H9 (cell line): ENCODE results near the gene TTC33. TPM values are rescaled to one million over a fixed set of nuclear protein-coding genes. Genes with fewer than 3 reads are reported as not detected.
"Not testable (repeated sequence)": the region's sequence is repeated elsewhere in the genome, so short reads cannot be mapped to it uniquely, and the experiment has no call there.

ENCODE experiments used
- DNase-seq: peaks from one replicate; pipeline ENCODE4 v3.0.0-alpha.2; 2017
- H2AFZ ChIP-seq: one replicate; pipeline ENCODE4 v1.6.1; 2013; ENCODE audit warnings: mild to moderate bottlenecking, low read length, control low read depth, moderate library complexity
- H2AK5ac ChIP-seq: 2 replicates; pipeline ENCODE4 v1.6.1; 2013; ENCODE audit warnings: low read length, control low read depth, mixed read lengths; ENCODE audit not compliant: insufficient read length
- H2BK120ac ChIP-seq: one replicate; pipeline ENCODE4 v1.6.1; 2013; ENCODE audit warnings: low read depth, mild to moderate bottlenecking, low read length, control low read depth, inconsistent platforms; ENCODE audit not compliant: poor library complexity, severe bottlenecking
- H2BK12ac ChIP-seq: 2 replicates; pipeline ENCODE4 v1.6.1; 2013; ENCODE audit warnings: low read length, control low read depth, mixed read lengths, low read depth; ENCODE audit not compliant: insufficient read length
- H2BK15ac ChIP-seq: 2 replicates; pipeline ENCODE4 v1.6.1; 2013; ENCODE audit warnings: low read depth, low read length, control low read depth
- H2BK20ac ChIP-seq: one replicate; pipeline ENCODE4 v1.6.1; 2013; ENCODE audit warnings: low read depth, mild to moderate bottlenecking, low read length, control low read depth, inconsistent platforms; ENCODE audit not compliant: poor library complexity, severe bottlenecking
- H2BK5ac ChIP-seq: 2 replicates; pipeline ENCODE4 v1.6.1; 2013; ENCODE audit warnings: low read length, control low read depth, mixed read lengths; ENCODE audit not compliant: insufficient read length
- H3K14ac ChIP-seq: 2 replicates; pipeline ENCODE4 v1.6.1; 2013; ENCODE audit warnings: low read length, control low read depth; ENCODE audit not compliant: insufficient read depth
- H3K18ac ChIP-seq: 2 replicates; pipeline ENCODE4 v1.6.1; 2013; ENCODE audit warnings: low read depth, mild to moderate bottlenecking, mixed read lengths, low read length, control low read depth; ENCODE audit not compliant: insufficient read length
- H3K23ac ChIP-seq: 2 replicates; pipeline ENCODE4 v1.6.1; 2013; ENCODE audit warnings: low read length, control low read depth, mixed read lengths, low read depth; ENCODE audit not compliant: insufficient read length
- H3K23me2 ChIP-seq: 2 replicates; pipeline ENCODE4 v1.6.1; 2013; ENCODE audit warnings: low read depth, mild to moderate bottlenecking, mixed read lengths, low read length, control low read depth; ENCODE audit not compliant: insufficient read length, poor library complexity, severe bottlenecking
- H3K27ac ChIP-seq: 2 replicates; pipeline ENCODE4 v1.5.1; 2013; ENCODE audit warnings: low read length, control low read depth, mixed read lengths, low read depth; ENCODE audit not compliant: insufficient read length
- H3K27me3 ChIP-seq: 2 replicates; pipeline ENCODE4 v1.6.1; 2013; ENCODE audit warnings: low read length, control low read depth, inconsistent platforms; ENCODE audit not compliant: insufficient read depth
- H3K4ac ChIP-seq: 2 replicates; pipeline ENCODE4 v1.6.1; 2013; ENCODE audit warnings: low read depth, mild to moderate bottlenecking, control low read depth, inconsistent platforms, low read length, moderate library complexity
- H3K4me1 ChIP-seq: 2 replicates; pipeline ENCODE4 v1.6.1; 2013; ENCODE audit warnings: low read length, control low read depth, inconsistent platforms; ENCODE audit not compliant: insufficient read depth
- H3K4me2 ChIP-seq: 2 replicates; pipeline ENCODE4 v1.6.1; 2013; ENCODE audit warnings: low read length, control low read depth, mixed read lengths; ENCODE audit not compliant: insufficient read length, insufficient read depth
- H3K56ac ChIP-seq: 2 replicates; pipeline ENCODE4 v1.6.1; 2013; ENCODE audit warnings: low read depth, mild to moderate bottlenecking, mixed read lengths, low read length, control low read depth; ENCODE audit not compliant: insufficient read length
- H3K79me1 ChIP-seq: 2 replicates; pipeline ENCODE4 v1.6.1; 2013; ENCODE audit warnings: low read depth, mild to moderate bottlenecking, moderate library complexity, low read length, control low read depth, inconsistent platforms; ENCODE audit not compliant: insufficient read depth, poor library complexity, severe bottlenecking
- H3K79me2 ChIP-seq: 2 replicates; pipeline ENCODE4 v1.6.1; 2013; ENCODE audit warnings: low read length, control low read depth, inconsistent platforms; ENCODE audit not compliant: insufficient read depth
- H3K9ac ChIP-seq: 2 replicates; pipeline ENCODE4 v1.6.1; 2013; ENCODE audit warnings: low read length, control low read depth, mixed read lengths; ENCODE audit not compliant: insufficient read length; ENCODE audit errors: extremely low read depth
- H3K9me3 ChIP-seq: one replicate; pipeline ENCODE4 v1.6.1; 2013; ENCODE audit warnings: low read depth, low read length, inconsistent platforms; ENCODE audit not compliant: control insufficient read depth
- H3T11ph ChIP-seq: one replicate; pipeline ENCODE4 v1.6.1; 2013; ENCODE audit warnings: mild to moderate bottlenecking, low read length, control low read depth, inconsistent platforms
- H4K20me1 ChIP-seq: one replicate; pipeline ENCODE4 v1.6.1; 2013; ENCODE audit not compliant: control insufficient read depth, insufficient read length, insufficient read depth
- H4K5ac ChIP-seq: 2 replicates; pipeline ENCODE4 v1.6.1; 2013; ENCODE audit warnings: low read depth, mild to moderate bottlenecking, mixed read lengths, low read length, control low read depth; ENCODE audit not compliant: insufficient read length
- H4K8ac ChIP-seq: replicated peaks from 2 replicates; pipeline ENCODE4 v1.6.1; 2013; ENCODE audit warnings: low read length, control low read depth, mixed read lengths, low read depth; ENCODE audit not compliant: insufficient read length
- H4K91ac ChIP-seq: 2 replicates; pipeline ENCODE4 v1.6.1; 2013; ENCODE audit warnings: low read depth, mild to moderate bottlenecking, moderate library complexity, mixed read lengths, low read length, control low read depth; ENCODE audit not compliant: insufficient read length
- H3K27ac Mint-ChIP-seq, 3 experiments: 2 replicates in 2 of 3; 3 replicates in 1 of 3; pipeline ENCODE4 v1.8.0; 2020 to 2021; ENCODE audit warnings: mixed read lengths in 3 of 3, mild to moderate bottlenecking in 1 of 3, moderate library complexity in 1 of 3
- H3K27me3 Mint-ChIP-seq: 2 replicates; pipeline ENCODE4 v1.8.0; 2021; ENCODE audit warnings: low read depth, mild to moderate bottlenecking, moderate library complexity, mixed read lengths
- H3K36me3 Mint-ChIP-seq, 3 experiments: 2 replicates in 2 of 3; 3 replicates in 1 of 3; pipeline ENCODE4 v1.8.0; 2020 to 2021; ENCODE audit warnings: low read depth in 3 of 3, mixed read lengths in 3 of 3; ENCODE audit not compliant: insufficient read depth in 1 of 3
- H3K4me1 Mint-ChIP-seq, 2 experiments: 2 replicates each; pipeline ENCODE4 v1.8.0; 2020; ENCODE audit warnings: mixed read lengths in 2 of 2
- H3K4me3 Mint-ChIP-seq, 2 experiments: 2 replicates in 1 of 2; 3 replicates in 1 of 2; pipeline ENCODE4 v1.8.0; 2020 to 2021; ENCODE audit warnings: mild to moderate bottlenecking in 2 of 2, mixed read lengths in 2 of 2, moderate library complexity in 1 of 2
- H3K9me3 Mint-ChIP-seq, 2 experiments: 2 replicates in 1 of 2; 3 replicates in 1 of 2; pipeline ENCODE4 v1.8.0; 2020; ENCODE audit warnings: mild to moderate bottlenecking in 2 of 2, mixed read lengths in 2 of 2, moderate library complexity in 1 of 2
- CTCF ChIP-seq: fragments of 200-600 bp; sonication (generic); conservative IDR thresholded peaks from 3 replicates; pipeline ENCODE4 v1.8.0; 2021; ENCODE audit warnings: antibody characterized with exemption, mild to moderate bottlenecking
- WGBS: extraction: QIAGEN DNeasy Blood & Tissue Kit; methylation state at CpG from one replicate; pipeline ENCODE4 v1.1.7; 2013; ENCODE audit warnings: missing lambda C conversion rate, low lambda C conversion rate, mixed read lengths; ENCODE audit not compliant: insufficient read length; ENCODE audit errors: extremely low coverage; 5-methylcytosine and 5-hydroxymethylcytosine counted together
- total RNA-seq: library from RNA; stranded (reverse); gene quantifications from 2 replicates; pipeline ENCODE4 v1.2.1, GENCODE V29; 2021

TTC33 gene
- total RNA-seq, 1 experiment from 2014 or later: 7.3 TPM

DNA sequence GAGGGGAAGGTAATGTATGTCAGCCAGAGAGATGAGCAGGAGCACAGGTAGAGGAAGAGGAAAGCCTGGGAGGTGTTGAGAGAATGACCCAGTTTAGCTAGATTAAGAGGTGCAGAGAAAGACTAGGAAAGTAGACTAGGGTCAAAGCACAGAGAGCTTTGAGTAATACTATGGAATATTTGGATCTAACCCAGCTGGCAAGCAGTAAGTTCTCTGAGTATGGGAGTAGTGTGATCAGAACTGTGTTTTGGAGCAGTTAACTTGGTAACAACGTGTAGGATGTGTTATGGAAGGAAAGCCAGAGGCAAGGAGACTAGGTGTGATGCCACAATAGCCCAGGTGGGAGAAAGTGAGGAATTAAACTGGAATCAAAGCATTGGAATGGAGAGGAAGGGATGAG, 160.9 kb downstream of the TTC33 start:
- WGBS: no CpG with 5 or more reads among the region's 1 CpG
- no peak overlapping the region for H4K5ac ChIP-seq
- no peaks in the 10 kb centered on the region for H3K23me2 ChIP-seq
- no peak overlapping the region for H3K23ac ChIP-seq
- H3K27me3 Mint-ChIP-seq: no peaks in the 10 kb centered on the region; the same call in 1 of the 2 replicates
- H3K18ac ChIP-seq: no peak overlapping the region
- H3K36me3 Mint-ChIP-seq: no peaks in the 10 kb centered on the region
- no peak overlapping the region for H3K56ac ChIP-seq
- no peak overlapping the region for H3K4me3 Mint-ChIP-seq
- H2BK20ac ChIP-seq: no peak overlapping the region
- H2BK120ac ChIP-seq: no peak overlapping the region
- no peak overlapping the region for H2BK12ac ChIP-seq
- no peaks in the 10 kb centered on the region for H3K9me3 ChIP-seq
- H2BK15ac ChIP-seq: no peak overlapping the region
- H3K4me2 ChIP-seq: no peak overlapping the region
- H2AFZ ChIP-seq: no peak overlapping the region
- H3K27ac Mint-ChIP-seq: peak overlapping the region in 1 of 3 experiments; percentile 62; a peak in 2 of 7 replicates
- peaks cover 3 to 8% of the 10 kb centered on the region in 2 experiments; a peak in 2 of 4 replicates for H3K4me1 Mint-ChIP-seq
- no peak for DNase-seq
- no peak overlapping the region for H2AK5ac ChIP-seq
- no peak overlapping the region for H4K91ac ChIP-seq
- no peak overlapping the region for H3K27ac ChIP-seq
- H3K9ac ChIP-seq: no peak overlapping the region
- H3K79me1 ChIP-seq: no peaks in the 10 kb centered on the region
- H3T11ph ChIP-seq: no peak overlapping the region
- no peaks in the 10 kb centered on the region for H3K27me3 ChIP-seq
- H4K8ac ChIP-seq: no peak overlapping the region
- H4K20me1 ChIP-seq: no peaks in the 10 kb centered on the region
- no peak for TF ChIP-seq CTCF
- H3K14ac ChIP-seq: no peak overlapping the region
- H2BK5ac ChIP-seq: no peak overlapping the region
- no peaks in the 10 kb centered on the region for H3K9me3 Mint-ChIP-seq
- no peaks in the 10 kb centered on the region for H3K4me1 ChIP-seq
- H3K4ac ChIP-seq: no peak overlapping the region
- H3K79me2 ChIP-seq: no peaks in the 10 kb centered on the region

DNA sequence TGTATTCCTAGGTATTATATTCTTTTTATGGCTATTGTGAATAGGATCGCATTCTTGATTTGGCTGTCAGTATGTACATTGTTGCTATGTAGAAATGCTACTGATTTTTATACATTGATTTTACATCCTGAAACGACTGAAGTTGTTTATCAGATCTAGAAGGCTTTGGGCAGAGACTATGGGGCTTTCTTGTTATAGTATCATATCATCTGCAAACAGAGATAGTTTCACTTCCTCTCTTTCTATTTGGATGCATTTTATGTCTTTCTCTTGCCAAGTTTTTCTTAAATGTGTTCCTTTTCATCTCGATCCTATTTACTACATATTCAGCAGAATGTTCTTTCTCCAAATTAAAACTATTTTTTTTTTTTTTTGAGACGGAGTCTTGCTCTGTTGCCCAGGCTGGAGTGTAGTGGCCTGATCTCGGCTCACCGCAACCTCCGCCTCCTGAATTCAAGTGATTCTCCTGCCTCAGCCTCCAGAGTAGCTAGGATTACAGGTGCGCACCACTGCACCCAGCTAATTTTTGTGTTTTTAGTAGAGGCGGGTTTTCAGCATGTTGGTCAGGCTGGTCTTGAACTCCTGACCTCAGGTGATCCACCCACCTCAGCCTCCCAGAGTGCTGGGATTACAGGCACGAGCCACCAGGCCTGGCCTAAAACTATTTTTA, 163.9 kb downstream of the TTC33 start:
- H3K27me3 ChIP-seq: not testable (repeated sequence)

More for the DNA sequence above, 163.9 kb downstream of the TTC33 start:
- not testable (repeated sequence) for H2BK20ac ChIP-seq, H3K23me2 ChIP-seq, H3K79me2 ChIP-seq, H3K79me1 ChIP-seq, H3K4me1 ChIP-seq, H4K91ac ChIP-seq, H2AFZ ChIP-seq, H3K56ac ChIP-seq, H2BK120ac ChIP-seq, H4K5ac ChIP-seq, H3K4me3 Mint-ChIP-seq, H3K4me1 Mint-ChIP-seq, H3K27ac ChIP-seq, H2BK12ac ChIP-seq, DNase-seq, H3K27me3 Mint-ChIP-seq, H3K27ac Mint-ChIP-seq, H3T11ph ChIP-seq, H4K20me1 ChIP-seq, H3K23ac ChIP-seq, H3K9ac ChIP-seq, H3K9me3 ChIP-seq, H3K4ac ChIP-seq, H2BK15ac ChIP-seq, H3K18ac ChIP-seq, H3K36me3 Mint-ChIP-seq, H3K9me3 Mint-ChIP-seq, H3K4me2 ChIP-seq, H3K14ac ChIP-seq, H4K8ac ChIP-seq, H2BK5ac ChIP-seq, H2AK5ac ChIP-seq
- WGBS: no CpG with 5 or more reads among the region's 10 CpGs
